Activated CD8-positive, alpha-beta memory T cell treated with anti-CD3 and anti-CD28 coated beads for 4 hours (primary cell): ENCODE measurements around the gene TOM1L2.
A peak's percentile ranks its signal among the peaks of the same experiment; 100 is the strongest.
"Not testable (repeated sequence)": the region's sequence is repeated elsewhere in the genome, so short reads cannot be mapped to it uniquely, and the experiment has no call there.

Experiments
- DNase-seq, 2 donors: peaks; one replicate each; pipeline ENCODE4 v3.0.0-alpha.2; 2020; ENCODE audit warnings: low read depth in 2 of 2

The TOM1L2 gene

GRCh38 chr17:17924131-17924856 lies 47.9 kb downstream of the TOM1L2 start:
- no peak for DNase-seq

GRCh38 chr17:17922070-17922614 lies 50.1 kb downstream of the TOM1L2 start:
- DNase-seq = no peak

DNA sequence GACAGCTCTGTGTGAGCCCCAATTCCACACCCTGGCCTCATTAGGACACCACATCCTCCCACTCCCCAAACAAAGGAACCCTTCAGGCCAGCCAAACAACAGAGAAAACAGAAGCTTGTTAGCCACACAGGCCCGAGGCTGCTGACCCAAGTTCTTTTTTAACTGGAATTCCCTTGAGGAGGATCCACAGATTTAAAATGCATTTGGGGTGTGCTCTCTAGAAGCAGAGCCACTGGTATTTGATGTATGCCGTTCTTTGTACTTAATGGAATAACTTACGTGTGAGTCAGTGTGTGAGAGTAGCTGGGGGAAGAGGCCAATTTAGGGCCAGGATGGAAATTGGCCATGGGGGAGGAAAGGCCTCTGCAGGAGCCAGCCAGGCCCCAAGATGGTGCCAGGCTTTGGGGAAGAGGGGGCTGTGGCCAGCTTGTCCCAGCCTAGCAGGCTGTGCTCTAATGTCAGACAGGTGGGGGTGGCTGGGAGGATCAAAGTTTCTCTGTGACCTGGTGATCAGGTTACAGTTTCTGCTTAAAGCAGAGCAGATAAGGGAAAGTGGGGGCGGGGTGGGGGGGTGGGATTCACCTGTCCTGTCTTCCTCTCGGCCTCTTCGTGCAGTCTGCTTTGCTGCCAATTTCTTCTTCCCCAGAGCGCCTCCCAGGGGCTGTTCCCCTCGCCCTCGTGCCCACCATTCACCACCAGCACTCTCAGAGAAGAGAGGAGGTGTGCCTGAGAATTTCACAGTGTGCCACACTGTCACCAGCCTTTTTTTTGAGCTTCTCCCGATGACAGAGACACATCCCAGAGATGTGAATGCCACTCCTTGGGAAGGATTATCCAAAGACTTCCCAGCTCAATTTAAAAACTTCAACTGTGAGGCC lies 50.8 kb downstream of the TOM1L2 start:
- DNase-seq = no peak

DNA sequence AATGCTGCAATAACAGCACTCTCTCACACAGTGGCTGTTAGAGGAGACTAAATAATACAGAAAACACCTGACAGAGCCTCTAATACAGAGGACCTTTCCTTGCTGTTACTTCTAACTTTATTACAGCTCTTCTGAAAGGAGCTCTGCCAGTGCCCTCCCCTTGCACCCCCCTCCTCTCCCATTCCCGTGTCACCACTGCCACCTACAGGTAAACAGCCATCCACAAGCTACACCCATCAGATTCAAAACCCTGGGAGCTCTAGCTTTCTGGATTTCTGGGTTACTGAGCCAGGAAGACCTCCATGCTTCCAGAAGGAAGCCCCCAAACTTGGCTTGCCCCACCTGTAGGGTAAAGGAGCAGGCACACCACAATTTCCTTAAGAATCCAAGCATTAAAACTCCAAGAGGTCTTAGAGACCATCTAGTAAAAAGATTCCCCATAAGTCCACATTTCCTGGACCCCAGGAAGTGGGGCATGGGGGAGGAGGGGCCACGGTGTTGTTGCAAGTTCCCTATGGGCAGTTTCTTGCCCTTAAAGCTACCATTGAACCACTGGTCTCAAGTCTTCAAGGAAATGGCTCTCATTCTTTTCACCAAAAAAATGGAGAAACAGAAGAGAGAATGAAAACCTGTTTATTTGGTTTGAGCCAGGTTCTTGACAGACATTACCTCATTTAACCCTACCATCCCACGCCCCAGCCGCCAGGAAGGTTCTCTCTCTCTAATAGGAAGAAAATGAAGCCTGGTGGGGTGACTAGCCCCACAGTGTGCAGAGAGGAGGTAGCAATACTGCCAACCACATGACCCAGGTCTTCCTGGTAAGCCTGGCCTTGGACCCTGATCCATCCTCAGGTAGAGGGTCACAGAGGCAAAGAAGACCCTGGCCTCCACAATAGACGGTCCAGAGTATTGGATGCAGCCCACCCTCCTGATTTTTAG lies 52.8 kb downstream of the TOM1L2 start:
- peak; percentile 31 for DNase-seq

- no peak for DNase-seq
Observed at GRCh38 chr17:17917394-17917793, 54.8 kb downstream of the TOM1L2 start.

- no peak for DNase-seq
Observed at GRCh38 chr17:17915183-17915582, 57.0 kb downstream of the TOM1L2 start.

DNA sequence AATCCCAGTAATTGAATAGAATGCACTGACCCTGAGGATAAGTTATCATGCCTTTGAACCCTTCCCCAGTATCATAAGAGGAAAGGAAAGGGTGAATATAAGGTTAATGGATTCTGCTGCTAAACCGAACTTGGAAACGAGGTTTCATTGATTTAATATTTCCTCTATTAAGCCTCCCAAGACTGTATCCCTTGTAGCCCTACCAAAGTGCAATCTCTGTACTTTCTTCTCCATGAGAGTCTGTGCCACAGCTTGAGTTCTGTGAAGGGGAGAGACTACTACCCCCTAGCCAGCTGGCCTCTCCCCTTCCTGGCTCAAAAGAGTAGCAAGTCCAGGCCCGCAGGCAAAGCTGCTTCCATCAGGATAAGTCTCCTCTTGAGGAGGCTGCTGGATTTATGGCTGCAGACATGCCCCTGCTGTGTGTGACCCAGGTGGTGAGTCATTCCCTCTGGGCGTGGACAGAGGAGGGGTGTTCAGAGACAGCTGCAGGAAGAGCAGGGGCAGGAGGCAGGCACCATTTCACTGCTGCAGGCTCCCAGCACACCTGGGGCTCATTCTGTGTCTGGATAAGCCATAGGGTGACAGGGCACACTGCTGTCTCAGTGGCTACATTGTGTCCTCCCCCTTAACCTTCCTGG lies 58.4 kb downstream of the TOM1L2 start:
- DNase-seq = no peak

GRCh38 chr17:17912336-17912735 lies 59.9 kb downstream of the TOM1L2 start:
- DNase-seq = not testable (repeated sequence)

GRCh38 chr17:17911001-17911613 lies 61.1 kb downstream of the TOM1L2 start:
- no peak for DNase-seq

GRCh38 chr17:17910060-17910459 lies 62.1 kb downstream of the TOM1L2 start:
- DNase-seq = no peak

GRCh38 chr17:17909078-17909477 lies 63.1 kb downstream of the TOM1L2 start:
- DNase-seq = no peak

GRCh38 chr17:17907469-17907868 lies 64.7 kb downstream of the TOM1L2 start:
- DNase-seq = no peak

DNA sequence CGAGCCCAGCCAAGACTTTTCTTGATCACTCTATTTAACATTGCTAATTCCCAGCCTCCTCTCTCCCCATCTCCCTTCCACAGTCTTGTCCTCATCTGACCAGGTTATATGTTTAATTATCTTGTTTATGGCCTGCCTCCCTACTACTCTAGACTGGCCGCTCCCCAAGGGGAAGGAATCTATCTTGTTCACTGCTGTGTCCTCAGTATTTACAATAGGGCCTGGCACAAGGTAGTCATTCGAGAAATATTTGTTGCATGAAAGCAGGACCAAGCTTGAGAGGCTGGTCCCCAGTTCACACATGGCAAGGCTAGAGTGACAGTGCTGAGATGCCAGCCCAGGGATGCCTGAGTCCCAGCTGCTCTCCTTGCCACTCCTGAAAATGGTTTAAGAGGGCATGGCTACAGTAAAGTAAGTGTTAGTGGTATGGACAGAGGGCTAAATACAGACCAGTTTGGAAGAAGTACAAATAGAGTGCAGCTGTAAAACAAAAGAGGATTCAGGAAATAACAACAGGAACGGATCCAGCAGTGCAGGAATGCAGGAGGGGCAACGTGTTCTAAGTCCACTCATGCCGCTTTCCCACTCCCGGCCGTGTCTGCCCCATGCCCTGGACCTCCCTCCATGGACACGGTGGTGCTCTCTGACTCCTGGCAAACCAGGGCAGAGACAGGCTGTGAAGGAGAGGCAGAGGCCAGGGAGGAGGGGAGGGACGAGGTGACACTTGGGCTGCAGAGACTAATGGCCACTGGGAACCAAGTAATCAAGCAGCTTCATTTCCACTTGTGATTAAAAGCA lies 65.6 kb downstream of the TOM1L2 start:
- DNase-seq = no peak

- DNase-seq = no peak
Observed at GRCh38 chr17:17905036-17905320, 67.2 kb downstream of the TOM1L2 start.

GRCh38 chr17:17904166-17905035 lies 67.8 kb downstream of the TOM1L2 start:
- no peak for DNase-seq

GRCh38 chr17:17902877-17903276 lies 69.3 kb downstream of the TOM1L2 start:
- DNase-seq = no peak

- DNase-seq = no peak
Observed at GRCh38 chr17:17902376-17902775, 69.8 kb downstream of the TOM1L2 start.

DNA sequence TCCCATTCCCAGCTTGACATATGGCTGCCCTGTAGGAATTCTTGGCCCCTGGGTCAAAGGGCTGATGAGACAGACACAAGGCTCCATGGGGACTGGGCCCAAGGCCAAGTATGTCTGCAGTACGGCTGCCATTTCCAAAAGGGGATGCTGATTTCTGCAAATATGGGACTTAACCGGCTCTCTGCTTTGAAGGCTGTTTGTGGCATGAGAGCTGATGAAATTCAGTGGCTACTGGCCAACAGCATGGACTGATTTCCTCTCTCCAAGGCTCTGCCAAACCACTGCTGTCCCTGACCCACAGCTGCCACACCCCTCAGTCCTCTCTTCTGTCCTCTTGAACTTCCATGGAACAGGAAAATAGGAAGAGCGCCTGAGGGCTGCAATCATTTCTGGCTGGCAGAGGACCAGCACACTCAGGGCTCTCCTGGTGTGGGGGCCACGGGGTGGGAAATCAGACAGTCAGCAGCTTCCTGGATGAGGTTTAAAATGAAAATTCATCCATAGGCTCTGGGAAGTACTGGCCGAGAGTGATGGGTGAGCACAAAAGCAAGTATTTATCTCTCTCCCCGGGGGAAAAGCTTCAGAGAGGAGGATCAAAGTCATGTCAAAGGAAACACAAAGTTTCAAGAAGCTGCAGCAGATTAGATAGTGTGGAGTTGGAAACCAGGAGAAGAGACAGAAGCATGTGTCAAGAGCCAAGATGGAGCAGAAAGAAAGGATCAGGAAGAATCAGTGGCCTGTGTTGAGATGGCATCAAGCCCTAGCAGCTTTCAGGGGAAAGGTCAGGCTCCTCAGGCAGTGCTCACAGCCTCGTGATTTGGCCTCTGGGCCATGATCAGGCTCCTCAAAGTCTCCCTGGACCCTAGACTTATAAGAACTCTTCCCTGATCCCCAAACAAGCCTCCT lies 71.3 kb downstream of the TOM1L2 start:
- DNase-seq = no peak
